ENCODE data around the gene NDUFS2.
"Not testable (repeated sequence)": the region's sequence is repeated elsewhere in the genome, so short reads cannot be mapped to it uniquely, and the experiment has no call there.

The NDUFS2 gene

GRCh38 chr1:161255955-161256520 lies 53.9 kb downstream of the NDUFS2 start:
- not testable (repeated sequence) for DNase-seq

- DNase-seq: not testable (repeated sequence)
Observed at GRCh38 chr1:161257109-161257508, 54.9 kb downstream of the NDUFS2 start.

GRCh38 chr1:161258439-161259344 lies 56.5 kb downstream of the NDUFS2 start, which contains the start of gene PCP4L1:
Gene PCP4L1, plus strand, starts transcription at chr1:161258745. Its CDS starts 230 bp downstream, at chr1:161258975.
- DNase-seq: peak; percentile 36

- no peak for DNase-seq
Observed at GRCh38 chr1:161259345-161259702, 57.2 kb downstream of the NDUFS2 start.

DNA sequence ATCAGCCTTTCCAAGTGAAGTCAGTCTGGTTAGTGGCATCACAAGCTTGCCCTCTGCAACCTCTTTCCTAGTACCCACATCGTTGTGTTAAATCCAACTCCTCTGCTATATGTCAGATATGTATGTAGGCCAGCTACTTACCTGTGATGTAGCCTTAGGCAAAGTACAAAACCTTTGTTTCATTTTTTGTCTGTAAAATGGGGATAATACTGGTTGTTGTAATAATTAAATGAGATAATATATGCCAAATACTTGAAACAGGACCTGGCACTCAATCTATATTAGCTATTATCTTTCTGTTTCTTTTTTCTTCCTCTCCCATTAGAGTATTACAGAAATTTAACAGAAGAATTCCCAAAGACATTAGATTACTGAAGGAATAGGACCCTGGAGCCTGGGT lies 57.6 kb downstream of the NDUFS2 start:
- no peak for DNase-seq

DNA sequence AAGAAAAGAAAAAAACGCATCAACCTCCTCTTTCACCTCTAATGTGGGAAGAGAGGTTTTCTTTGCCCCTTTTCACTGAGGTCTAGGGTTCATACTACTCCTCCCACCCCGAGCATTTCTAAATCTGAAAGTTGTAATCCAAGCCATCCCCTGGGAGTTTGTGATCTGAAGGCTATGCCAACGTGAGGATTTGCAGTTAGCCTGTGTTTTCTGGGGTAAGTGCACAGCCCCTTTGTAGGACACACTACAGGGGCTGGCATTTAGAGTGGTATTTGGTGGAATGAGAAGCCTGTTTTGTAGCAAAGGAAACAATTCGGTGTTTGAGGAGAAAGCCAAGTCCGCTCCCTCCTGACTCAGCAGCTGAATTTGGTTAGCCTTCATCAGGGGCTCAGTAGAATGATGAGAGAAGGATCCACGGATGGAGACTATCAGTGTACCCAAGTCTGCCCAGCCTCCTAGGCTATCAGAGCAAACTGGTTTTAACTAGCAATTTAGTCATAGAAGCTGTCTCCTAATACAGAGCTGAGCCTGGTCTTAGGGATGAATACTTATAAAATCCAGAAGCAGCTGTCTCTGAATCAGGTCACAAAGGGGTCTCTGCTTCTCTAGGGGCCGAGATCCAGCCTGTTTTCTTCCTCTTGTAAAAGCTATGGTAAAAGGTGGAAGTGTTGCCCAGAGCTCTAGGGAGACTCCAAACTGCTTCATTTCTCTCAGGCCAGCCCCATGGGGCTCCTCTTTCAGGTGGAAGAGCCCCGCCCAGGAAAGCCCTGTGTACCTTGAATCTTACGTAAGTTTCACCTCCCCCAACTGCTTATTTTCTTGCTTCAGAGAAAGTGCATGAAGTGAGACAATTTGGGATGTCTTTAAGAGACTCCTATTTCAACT lies 58.5 kb downstream of the NDUFS2 start:
- DNase-seq: no peak

GRCh38 chr1:161261261-161262235 lies 59.4 kb downstream of the NDUFS2 start:
- no peak for DNase-seq
